Activated T-cell treated with anti-CD3 and anti-CD28 coated beads for 48 hours (primary cell): ENCODE measurements around the gene CTBP1.

ENCODE experiments used
- DNase-seq: peaks from one replicate; pipeline ENCODE4 v3.0.0-alpha.2; 2020; ENCODE audit warnings: low read depth

CTBP1 gene

GRCh38 chr4:1222938-1223690 lies 25.8 kb downstream of the CTBP1 start:
- DNase-seq = no peak

GRCh38 chr4:1222036-1222789 lies 26.7 kb downstream of the CTBP1 start:
- DNase-seq = no peak

- DNase-seq = no peak
Measured at GRCh38 chr4:1221155-1221870, 27.6 kb downstream of the CTBP1 start.

- DNase-seq = no peak
Measured at GRCh38 chr4:1220566-1220965, 28.4 kb downstream of the CTBP1 start.

- DNase-seq = no peak
Measured at GRCh38 chr4:1219566-1219950, 29.4 kb downstream of the CTBP1 start.

- DNase-seq = no peak
Measured at GRCh38 chr4:1218634-1219565, 30.0 kb downstream of the CTBP1 start.

GRCh38 chr4:1217366-1217765 lies 31.6 kb downstream of the CTBP1 start:
- no peak for DNase-seq

- DNase-seq = peak; percentile 62
Measured at GRCh38 chr4:1216869-1217294, 32.0 kb downstream of the CTBP1 start.

GRCh38 chr4:1216076-1216614 lies 32.8 kb downstream of the CTBP1 start:
- DNase-seq = no peak

GRCh38 chr4:1215141-1216075 lies 33.5 kb downstream of the CTBP1 start:
- DNase-seq = no peak

GRCh38 chr4:1214101-1215095 lies 34.5 kb downstream of the CTBP1 start:
- DNase-seq = no peak

- DNase-seq = no peak
Measured at GRCh38 chr4:1213336-1213995, 35.5 kb downstream of the CTBP1 start.

- no peak for DNase-seq
Measured at GRCh38 chr4:1212546-1213335, 36.2 kb downstream of the CTBP1 start.

GRCh38 chr4:1211891-1212545 lies 36.9 kb downstream of the CTBP1 start:
- no peak for DNase-seq

GRCh38 chr4:1211371-1211770 lies 37.6 kb downstream of the CTBP1 start:
- no peak for DNase-seq

GRCh38 chr4:1210971-1211370 lies 38.0 kb downstream of the CTBP1 start:
- DNase-seq = no peak

GRCh38 chr4:1210241-1210841 lies 38.6 kb downstream of the CTBP1 start:
- no peak for DNase-seq
